SK-N-SH treated with all-trans-retinoic acid at 6 μM for 48 hours (cell line): Measurements from ENCODE around the gene GAGE12J.

Experiments used
- ARNTL ChIP-seq: fragments of 450-650 bp; formaldehyde crosslinking; IDR thresholded peaks from 2 replicates; pipeline ENCODE4 v1.5.0; 2020; ENCODE audit warnings: low read depth, mild to moderate bottlenecking, moderate library complexity, borderline replicate concordance
- CREB5 ChIP-seq: fragments of 250-450 bp; sonication (Bioruptor Pico); IDR thresholded peaks from 2 replicates; pipeline ENCODE4 v1.5.1; 2020; ENCODE audit warnings: low read depth, mild to moderate bottlenecking, moderate library complexity
- ESRRG ChIP-seq: fragments of 250-450 bp; sonication (Bioruptor Pico); IDR thresholded peaks from 2 replicates; pipeline ENCODE4 v1.6.1; 2021; ENCODE audit warnings: mild to moderate bottlenecking
- GLIS3 ChIP-seq: fragments of 250-450 bp; sonication (Bioruptor Pico); IDR thresholded peaks from 2 replicates; pipeline ENCODE4 v1.5.0; 2020; ENCODE audit warnings: mild to moderate bottlenecking, moderate library complexity
- OSR1 ChIP-seq: fragments of 250-450 bp; sonication (Bioruptor Pico); IDR thresholded peaks from 2 replicates; pipeline ENCODE4 v1.8.0; 2022; ENCODE audit warnings: moderate library complexity, mild to moderate bottlenecking, inconsistent platforms
- POU6F1 ChIP-seq: fragments of 250-450 bp; sonication (Bioruptor Pico); IDR thresholded peaks from 2 replicates; pipeline ENCODE4 v1.8.0; 2021; ENCODE audit warnings: low read depth, mild to moderate bottlenecking, moderate library complexity, borderline replicate concordance
- SNAI2 ChIP-seq: fragments of 250-450 bp; sonication (Bioruptor Pico); IDR thresholded peaks from 2 replicates; pipeline ENCODE4 v1.5.0; 2020; ENCODE audit warnings: mild to moderate bottlenecking, moderate library complexity
- TCF4 ChIP-seq: fragments of 250-450 bp; sonication (Bioruptor Pico); IDR thresholded peaks from 2 replicates; pipeline ENCODE4 v1.8.0; 2021; ENCODE audit warnings: mild to moderate bottlenecking, moderate library complexity, borderline replicate concordance
- TOX ChIP-seq: fragments of 250-450 bp; sonication (Bioruptor Pico); IDR thresholded peaks from 2 replicates; pipeline ENCODE4 v1.8.0; 2021; ENCODE audit warnings: mild to moderate bottlenecking, moderate library complexity, borderline replicate concordance
- ZFP3 ChIP-seq: fragments of 250-450 bp; sonication (Bioruptor Pico); IDR thresholded peaks from 2 replicates; pipeline ENCODE4 v1.5.0; 2020; ENCODE audit warnings: mild to moderate bottlenecking, moderate library complexity
- ZFP30 ChIP-seq: fragments of 450-650 bp; formaldehyde crosslinking; IDR thresholded peaks from 2 replicates; pipeline ENCODE4 v1.5.0; 2022; ENCODE audit warnings: mild to moderate bottlenecking, moderate library complexity
- ZNF565 ChIP-seq: fragments of 450-650 bp; formaldehyde crosslinking; conservative IDR thresholded peaks from 2 replicates; pipeline ENCODE4 v1.5.0; 2020; ENCODE audit warnings: low read depth, mild to moderate bottlenecking, moderate library complexity
- TF ChIP-seq, protein P1 (sequence below): fragments of 250-450 bp; sonication (Bioruptor Pico); IDR thresholded peaks from 2 replicates; pipeline ENCODE4 v1.5.1; 2021; ENCODE audit warnings: mild to moderate bottlenecking, moderate library complexity
- TF ChIP-seq, protein P2 (sequence below): fragments of 250-450 bp; sonication (Bioruptor Pico); IDR thresholded peaks from 2 replicates; pipeline ENCODE4 v1.5.0; 2020; ENCODE audit warnings: mild to moderate bottlenecking, moderate library complexity

DNA sequence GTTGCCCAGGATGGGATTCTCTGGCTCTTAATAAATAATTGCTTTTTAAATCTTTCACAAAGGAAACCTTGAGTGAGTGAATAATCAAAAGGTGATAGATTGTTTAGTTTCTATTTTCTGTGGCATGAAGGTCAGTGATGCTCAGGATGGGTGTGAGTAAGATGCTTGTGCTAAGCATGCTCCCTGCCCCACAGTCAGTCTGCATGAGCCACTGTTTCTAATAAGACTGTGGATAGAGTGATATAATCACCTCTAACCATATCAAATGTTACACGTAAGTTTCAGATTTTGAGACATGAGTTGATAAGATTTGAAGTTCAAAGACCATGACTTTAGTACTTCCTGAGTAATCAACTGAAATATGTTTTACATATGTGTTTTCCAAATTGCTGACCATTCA, 21.1 kb upstream of the GAGE12J start:
- TF ChIP-seq, protein P1, sequence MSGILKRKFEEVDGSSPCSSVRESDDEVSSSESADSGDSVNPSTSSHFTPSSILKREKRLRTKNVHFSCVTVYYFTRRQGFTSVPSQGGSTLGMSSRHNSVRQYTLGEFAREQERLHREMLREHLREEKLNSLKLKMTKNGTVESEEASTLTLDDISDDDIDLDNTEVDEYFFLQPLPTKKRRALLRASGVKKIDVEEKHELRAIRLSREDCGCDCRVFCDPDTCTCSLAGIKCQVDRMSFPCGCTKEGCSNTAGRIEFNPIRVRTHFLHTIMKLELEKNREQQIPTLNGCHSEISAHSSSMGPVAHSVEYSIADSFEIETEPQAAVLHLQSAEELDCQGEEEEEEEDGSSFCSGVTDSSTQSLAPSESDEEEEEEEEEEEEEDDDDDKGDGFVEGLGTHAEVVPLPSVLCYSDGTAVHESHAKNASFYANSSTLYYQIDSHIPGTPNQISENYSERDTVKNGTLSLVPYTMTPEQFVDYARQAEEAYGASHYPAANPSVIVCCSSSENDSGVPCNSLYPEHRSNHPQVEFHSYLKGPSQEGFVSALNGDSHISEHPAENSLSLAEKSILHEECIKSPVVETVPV (CRISPR knock-in tag) = no peak
- TF ChIP-seq ZFP30 (CRISPR knock-in tag) = no peak
- TF ChIP-seq SNAI2 = no peak
- no peak for TF ChIP-seq ESRRG (CRISPR knock-in tag)
- TF ChIP-seq ZFP3 = no peak
- no peak for TF ChIP-seq ARNTL (CRISPR knock-in tag)
- TF ChIP-seq ZNF565 = no peak
- TF ChIP-seq OSR1 (CRISPR knock-in tag) = no peak
- no peak for TF ChIP-seq GLIS3 (CRISPR knock-in tag)
- TF ChIP-seq CREB5 (CRISPR knock-in tag) = no peak
- no peak for TF ChIP-seq TOX (CRISPR knock-in tag)
- TF ChIP-seq TCF4 (CRISPR knock-in tag) = no peak
- no peak for TF ChIP-seq POU6F1
- TF ChIP-seq, protein P2, sequence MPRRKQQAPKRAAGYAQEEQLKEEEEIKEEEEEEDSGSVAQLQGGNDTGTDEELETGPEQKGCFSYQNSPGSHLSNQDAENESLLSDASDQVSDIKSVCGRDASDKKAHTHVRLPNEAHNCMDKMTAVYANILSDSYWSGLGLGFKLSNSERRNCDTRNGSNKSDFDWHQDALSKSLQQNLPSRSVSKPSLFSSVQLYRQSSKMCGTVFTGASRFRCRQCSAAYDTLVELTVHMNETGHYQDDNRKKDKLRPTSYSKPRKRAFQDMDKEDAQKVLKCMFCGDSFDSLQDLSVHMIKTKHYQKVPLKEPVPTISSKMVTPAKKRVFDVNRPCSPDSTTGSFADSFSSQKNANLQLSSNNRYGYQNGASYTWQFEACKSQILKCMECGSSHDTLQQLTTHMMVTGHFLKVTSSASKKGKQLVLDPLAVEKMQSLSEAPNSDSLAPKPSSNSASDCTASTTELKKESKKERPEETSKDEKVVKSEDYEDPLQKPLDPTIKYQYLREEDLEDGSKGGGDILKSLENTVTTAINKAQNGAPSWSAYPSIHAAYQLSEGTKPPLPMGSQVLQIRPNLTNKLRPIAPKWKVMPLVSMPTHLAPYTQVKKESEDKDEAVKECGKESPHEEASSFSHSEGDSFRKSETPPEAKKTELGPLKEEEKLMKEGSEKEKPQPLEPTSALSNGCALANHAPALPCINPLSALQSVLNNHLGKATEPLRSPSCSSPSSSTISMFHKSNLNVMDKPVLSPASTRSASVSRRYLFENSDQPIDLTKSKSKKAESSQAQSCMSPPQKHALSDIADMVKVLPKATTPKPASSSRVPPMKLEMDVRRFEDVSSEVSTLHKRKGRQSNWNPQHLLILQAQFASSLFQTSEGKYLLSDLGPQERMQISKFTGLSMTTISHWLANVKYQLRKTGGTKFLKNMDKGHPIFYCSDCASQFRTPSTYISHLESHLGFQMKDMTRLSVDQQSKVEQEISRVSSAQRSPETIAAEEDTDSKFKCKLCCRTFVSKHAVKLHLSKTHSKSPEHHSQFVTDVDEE = no peak
